ENCODE data around the gene OR2W3.

OR2W3 gene

GRCh38 chr1:247923941-247924340 lies 28.6 kb downstream of the OR2W3 start:
- no peak for DNase-seq

- DNase-seq: no peak
Measured at GRCh38 chr1:247924868-247925267, 29.5 kb downstream of the OR2W3 start, which contains the start of gene OR2AJ1. Gene OR2AJ1, plus strand, starts transcription at chr1:247924889. Its CDS starts 8,880 bp downstream, at chr1:247933769.

GRCh38 chr1:247933989-247934388 lies 38.6 kb downstream of the OR2W3 start:
- DNase-seq: no peak

- no peak for DNase-seq
Measured at GRCh38 chr1:247935781-247936180, 40.4 kb downstream of the OR2W3 start.

GRCh38 chr1:247936415-247936814 lies 41.0 kb downstream of the OR2W3 start:
- no peak for DNase-seq

GRCh38 chr1:247936965-247937734 lies 41.8 kb downstream of the OR2W3 start:
- DNase-seq: peak; percentile 96

- no peak for DNase-seq
Measured at GRCh38 chr1:247942624-247943023, 47.2 kb downstream of the OR2W3 start.

All from suppressor macrophage treated with lipopolysaccharide for 4 hours (primary cell).